Caco-2 (cell line): ENCODE measurements around the gene DIAPH3. TPM values are rescaled to one million over a fixed set of nuclear protein-coding genes. Genes with fewer than 3 reads are reported as not detected.

Source experiments
- BruUV-seq: library from RNA; stranded (reverse); fragments of 400-500 nt; replicated peaks from 2 replicates; lab custom pipeline; 2021; lab: Mats Ljungman, UMichigan
- CTCF ChIA-PET: fragments of 300-600 bp; sonication (Branson Sonifier 250); formaldehyde crosslinking; loops from one replicate; lab custom pipeline; 2022; ENCODE audit warnings: antibody characterized with exemption; lab: Charles Lee
- POLR2A ChIA-PET: fragments of 300-600 bp; sonication (Branson Sonifier 250); formaldehyde crosslinking; loops from one replicate; lab custom pipeline; 2022; ENCODE audit warnings: antibody characterized with exemption; lab: Charles Lee
- DNase-seq, 2 experiments: peaks; one replicate each; pipeline versions ENCODE4 v3.0.0 to v3.0.0-alpha.2; 2020 to 2022
- H3K27me3 ChIP-seq: replicated peaks from 2 replicates; pipeline ENCODE4 v1.6.0; 2011; ENCODE audit warnings: low read length; ENCODE audit not compliant: control insufficient read depth, insufficient read depth
- H3K36me3 ChIP-seq: 2 replicates; pipeline ENCODE4 v1.5.1; 2011; ENCODE audit warnings: low read length; ENCODE audit not compliant: control insufficient read depth, insufficient read depth
- H3K4me1 ChIP-seq: fragments of 250-450 bp; sonication (Bioruptor Pico); 2 replicates; pipeline ENCODE4 v1.5.1; 2020; ENCODE audit warnings: mild to moderate bottlenecking
- H3K4me3 ChIP-seq: 2 replicates; pipeline ENCODE4 v1.5.1; 2011; ENCODE audit warnings: low read depth, mild to moderate bottlenecking, control low read depth, low read length
- H3K9me3 ChIP-seq: fragments of 250-450 bp; sonication (Bioruptor Pico); 2 replicates; pipeline ENCODE4 v1.5.1; 2020; ENCODE audit warnings: mild to moderate bottlenecking, moderate library complexity
- H3K27ac Mint-ChIP-seq: one replicate; pipeline ENCODE4 v1.8.0; 2022; ENCODE audit warnings: mixed read lengths; ENCODE audit not compliant: unreplicated experiment
- H3K27me3 Mint-ChIP-seq: one replicate; pipeline ENCODE4 v1.8.0; 2022; ENCODE audit warnings: mixed read lengths; ENCODE audit not compliant: insufficient read depth, unreplicated experiment
- H3K36me3 Mint-ChIP-seq: one replicate; pipeline ENCODE4 v1.8.0; 2022; ENCODE audit warnings: mild to moderate bottlenecking, mixed read lengths; ENCODE audit not compliant: insufficient read depth, unreplicated experiment
- H3K4me1 Mint-ChIP-seq: one replicate; pipeline ENCODE4 v1.8.0; 2022; ENCODE audit warnings: low read depth, mixed read lengths; ENCODE audit not compliant: unreplicated experiment
- H3K4me3 Mint-ChIP-seq: one replicate; pipeline ENCODE4 v1.8.0; 2022; ENCODE audit warnings: mild to moderate bottlenecking, moderate library complexity, mixed read lengths; ENCODE audit not compliant: unreplicated experiment
- H3K9me3 Mint-ChIP-seq: one replicate; pipeline ENCODE4 v1.8.0; 2022; ENCODE audit warnings: mixed read lengths; ENCODE audit not compliant: unreplicated experiment
- intact Hi-C: fragments of 100-400 bp; cut with micrococcal nuclease; formaldehyde crosslinking; loops from one replicate; pipeline ENCODE4 v1.10.0; 2022; ENCODE audit not compliant: unreplicated experiment
- total RNA-seq: library from RNA; stranded (reverse); gene quantifications from 2 replicates; pipeline ENCODE4 v1.2.3, GENCODE V29; 2022
- TF ChIP-seq, protein P1 (sequence below), 2 experiments: fragments of 200-600 bp in 1 of 2; IDR thresholded peaks; 1 replicate in 1 of 2; 2 replicates in 1 of 2; pipeline versions ENCODE4 v1.5.1 to v1.8.0; 2011 to 2022; ENCODE audit warnings: antibody characterized with exemption in 1 of 2, control low read depth in 1 of 2, inconsistent platforms in 1 of 2, low read depth in 1 of 2, low read length in 1 of 2, mild to moderate bottlenecking in 1 of 2, moderate library complexity in 1 of 2; ENCODE audit not compliant: insufficient read depth in 1 of 2, severe bottlenecking in 1 of 2, unreplicated experiment in 1 of 2

The DIAPH3 gene
- total RNA-seq, 1 experiment from 2014 or later, result 60.6 TPM

DNA sequence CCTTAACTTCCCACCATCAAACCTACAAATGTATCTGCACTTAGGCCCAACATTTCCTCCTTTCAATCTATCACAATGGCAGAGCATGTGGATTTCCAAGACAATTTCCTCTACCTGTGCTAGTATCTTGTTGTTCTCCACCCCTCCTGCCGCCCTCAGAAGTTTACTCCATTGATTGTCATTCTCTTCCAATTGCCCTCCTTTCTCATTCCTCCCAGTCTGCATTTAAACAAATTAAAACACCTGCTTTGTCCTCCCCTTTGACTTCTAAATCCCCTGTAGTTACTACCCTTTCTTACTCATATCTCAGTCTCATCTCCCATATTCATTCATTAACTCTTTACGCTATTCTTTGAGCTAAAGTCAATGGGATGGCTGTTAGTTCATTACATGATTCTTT is 370.6 kb downstream of the DIAPH3 start:
- H3K27ac Mint-ChIP-seq, result no peak overlapping the region
- BruUV-seq, result no TSS peak
- Histone ChIP-seq H3K27me3 (no peaks in the 10 kb centered on the region), H3K4me1 (no peaks in the 10 kb centered on the region), H3K36me3 (no peaks in the 10 kb centered on the region), H3K9me3 (no peaks in the 10 kb centered on the region), H3K4me3 (no peak overlapping the region)
- intact Hi-C loops, result no loop called here
- ChIA-PET POLR2A (no interaction called here), CTCF (no interaction called here)
- no peak for DNase-seq
- H3K27me3 Mint-ChIP-seq, result no peaks in the 10 kb centered on the region
- H3K4me1 Mint-ChIP-seq, result no peaks in the 10 kb centered on the region
- TF ChIP-seq, protein P1, sequence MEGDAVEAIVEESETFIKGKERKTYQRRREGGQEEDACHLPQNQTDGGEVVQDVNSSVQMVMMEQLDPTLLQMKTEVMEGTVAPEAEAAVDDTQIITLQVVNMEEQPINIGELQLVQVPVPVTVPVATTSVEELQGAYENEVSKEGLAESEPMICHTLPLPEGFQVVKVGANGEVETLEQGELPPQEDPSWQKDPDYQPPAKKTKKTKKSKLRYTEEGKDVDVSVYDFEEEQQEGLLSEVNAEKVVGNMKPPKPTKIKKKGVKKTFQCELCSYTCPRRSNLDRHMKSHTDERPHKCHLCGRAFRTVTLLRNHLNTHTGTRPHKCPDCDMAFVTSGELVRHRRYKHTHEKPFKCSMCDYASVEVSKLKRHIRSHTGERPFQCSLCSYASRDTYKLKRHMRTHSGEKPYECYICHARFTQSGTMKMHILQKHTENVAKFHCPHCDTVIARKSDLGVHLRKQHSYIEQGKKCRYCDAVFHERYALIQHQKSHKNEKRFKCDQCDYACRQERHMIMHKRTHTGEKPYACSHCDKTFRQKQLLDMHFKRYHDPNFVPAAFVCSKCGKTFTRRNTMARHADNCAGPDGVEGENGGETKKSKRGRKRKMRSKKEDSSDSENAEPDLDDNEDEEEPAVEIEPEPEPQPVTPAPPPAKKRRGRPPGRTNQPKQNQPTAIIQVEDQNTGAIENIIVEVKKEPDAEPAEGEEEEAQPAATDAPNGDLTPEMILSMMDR (IDR thresholded peaks at IDR 0.05; ENCODE audit: insufficient read depth in 1 of 2, low read depth in 1 of 2, low read length in 1 of 2, severe bottlenecking in 1 of 2, unreplicated experiment in 1 of 2), result no peak
- H3K36me3 Mint-ChIP-seq, result no peaks in the 10 kb centered on the region
- no peaks in the 10 kb centered on the region for H3K9me3 Mint-ChIP-seq
- no peak overlapping the region for H3K4me3 Mint-ChIP-seq

DNA sequence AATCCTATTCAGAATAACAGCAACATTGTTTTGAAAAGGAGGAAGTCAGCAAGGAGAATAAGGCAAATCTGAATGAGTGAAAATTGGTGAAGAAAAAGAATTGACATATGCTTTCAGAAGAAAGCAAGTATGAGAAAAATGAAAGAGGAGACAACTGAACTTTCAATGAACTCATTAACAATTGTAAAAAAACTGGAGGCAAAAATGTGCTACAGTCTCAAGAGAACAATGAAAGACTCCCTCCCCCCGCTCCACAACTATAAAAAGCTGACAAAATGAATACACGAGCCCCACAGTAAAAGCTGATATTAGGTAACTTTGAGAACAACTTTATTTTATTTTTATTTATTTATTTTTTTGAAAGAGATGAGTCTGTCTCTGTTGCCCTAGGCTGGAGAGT is 373.1 kb downstream of the DIAPH3 start:
- Histone ChIP-seq H3K4me3 (no peak overlapping the region), H3K4me1 (no peaks in the 10 kb centered on the region), H3K27me3 (no peaks in the 10 kb centered on the region), H3K9me3 (no peaks in the 10 kb centered on the region), H3K36me3 (no peaks in the 10 kb centered on the region)
- no peaks in the 10 kb centered on the region for H3K4me1 Mint-ChIP-seq
- ChIA-PET POLR2A (no interaction called here), CTCF (no interaction called here)
- H3K4me3 Mint-ChIP-seq, result no peak overlapping the region
- no peak for DNase-seq
- no peaks in the 10 kb centered on the region for H3K36me3 Mint-ChIP-seq
- H3K27ac Mint-ChIP-seq, result no peak overlapping the region
- H3K27me3 Mint-ChIP-seq, result no peaks in the 10 kb centered on the region
- intact Hi-C loops, result no loop called here
- TF ChIP-seq, protein P1 (IDR thresholded peaks at IDR 0.05; ENCODE audit: insufficient read depth in 1 of 2, low read depth in 1 of 2, low read length in 1 of 2, severe bottlenecking in 1 of 2, unreplicated experiment in 1 of 2), result no peak
- BruUV-seq, result no TSS peak
- H3K9me3 Mint-ChIP-seq, result no peaks in the 10 kb centered on the region

DNA sequence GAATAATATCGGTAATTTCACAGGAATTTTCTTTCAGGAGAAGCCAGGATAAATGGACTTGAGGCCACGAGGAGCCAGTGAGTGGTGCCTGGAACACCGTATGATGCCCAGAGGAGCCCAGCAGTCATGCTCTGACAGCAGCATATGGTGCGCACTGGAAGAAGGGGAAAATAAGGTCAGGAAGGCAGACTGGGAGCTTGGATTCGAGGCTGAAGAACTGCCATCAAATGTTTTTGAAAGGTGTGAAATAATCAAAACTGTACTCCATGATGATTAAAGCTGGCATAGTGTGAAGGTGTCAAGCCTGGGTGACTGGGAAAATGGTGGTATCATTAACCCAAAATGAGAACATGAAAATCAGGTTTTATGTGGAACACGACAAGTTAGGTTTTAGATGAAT is 374.2 kb downstream of the DIAPH3 start:
- Histone ChIP-seq H3K27me3 (no peaks in the 10 kb centered on the region), H3K4me3 (no peak overlapping the region), H3K4me1 (no peaks in the 10 kb centered on the region), H3K9me3 (no peaks in the 10 kb centered on the region), H3K36me3 (no peaks in the 10 kb centered on the region)
- TF ChIP-seq, protein P1 (IDR thresholded peaks at IDR 0.05; ENCODE audit: insufficient read depth in 1 of 2, low read depth in 1 of 2, low read length in 1 of 2, severe bottlenecking in 1 of 2, unreplicated experiment in 1 of 2), result no peak
- ChIA-PET CTCF (no interaction called here), POLR2A (no interaction called here)
- Mint-ChIP-seq H3K4me1 (no peaks in the 10 kb centered on the region), H3K4me3 (no peak overlapping the region), H3K9me3 (no peaks in the 10 kb centered on the region), H3K27ac (no peak overlapping the region), H3K36me3 (no peaks in the 10 kb centered on the region), H3K27me3 (no peaks in the 10 kb centered on the region)
- BruUV-seq, result no TSS peak
- DNase-seq, result no peak
- intact Hi-C loops, result no loop called here
